ENCODE data around the gene LGR6.

LGR6 gene

GRCh38 chr1:202160377-202160940, 33.1 kb upstream of the LGR6 start, which contains the start of gene PTPN7:
Gene PTPN7, minus strand, starts transcription at chr1:202160602. Its CDS starts 1,200 bp downstream, at chr1:202159402.
- H3K9ac ChIP-seq, result peak within 1 kb of the TSS; percentile 67
- no peaks in the 10 kb centered on the region for H3K36me3 ChIP-seq (ENCODE audit: insufficient read depth)
- peaks cover 13% of the 10 kb centered on the region; the same call in 1 of the 2 replicates for H3K27me3 ChIP-seq (ENCODE audit: insufficient read depth, low read depth)
- H3K79me2 ChIP-seq (ENCODE audit: insufficient read depth, low read depth), result no peaks in the 10 kb centered on the region
- H4K20me1 ChIP-seq (ENCODE audit: insufficient read depth), result no peaks in the 10 kb centered on the region
- peak within 1 kb of the TSS; percentile 36; the same call in 1 of the 2 replicates for H3K4me2 ChIP-seq
- H3K4me3 ChIP-seq (IDR thresholded peaks at IDR 0.05; ENCODE audit: insufficient read depth, low read depth, low read length), result peak within 1 kb of the TSS; percentile 80
- peaks cover 4% of the 10 kb centered on the region for H3K4me1 ChIP-seq (ENCODE audit: low read depth, poor library complexity, severe bottlenecking)
- peak within 1 kb of the TSS; percentile 59 for H3K27ac ChIP-seq
- peak within 1 kb of the TSS; percentile 32; the same call in 1 of the 2 replicates for H2AFZ ChIP-seq (ENCODE audit: low read depth)
- TF ChIP-seq CTCF (conservative IDR thresholded peaks at IDR 0.05; ENCODE audit: low read depth, low read length), result peak; percentile 36; the same call in 1 of the 2 replicates

- Histone ChIP-seq H3K4me1 (ENCODE audit: low read depth, poor library complexity, severe bottlenecking) (peaks cover 4% of the 10 kb centered on the region), H3K4me2 (peak overlapping the region; percentile 26; the same call in 1 of the 2 replicates)
These were observed 32.2 kb upstream of the LGR6 start for GRCh38 chr1:202161151-202162046.

GRCh38 chr1:202162047-202162417, 31.6 kb upstream of the LGR6 start:
- H3K4me2 ChIP-seq, result no peak overlapping the region
- H3K27ac ChIP-seq, result no peak overlapping the region
- no peak for TF ChIP-seq CTCF (conservative IDR thresholded peaks at IDR 0.05; ENCODE audit: low read depth, low read length)
- no peaks in the 10 kb centered on the region for H3K79me2 ChIP-seq (ENCODE audit: insufficient read depth, low read depth)
- no peaks in the 10 kb centered on the region for H3K36me3 ChIP-seq (ENCODE audit: insufficient read depth)
- H3K27me3 ChIP-seq (ENCODE audit: insufficient read depth, low read depth), result peaks cover 13% of the 10 kb centered on the region; the same call in 1 of the 2 replicates
- H2AFZ ChIP-seq (ENCODE audit: low read depth), result no peak overlapping the region
- no peak overlapping the region for H3K9ac ChIP-seq
- H3K4me1 ChIP-seq (ENCODE audit: low read depth, poor library complexity, severe bottlenecking), result peaks cover 4% of the 10 kb centered on the region
- no peaks in the 10 kb centered on the region for H4K20me1 ChIP-seq (ENCODE audit: insufficient read depth)
- H3K4me3 ChIP-seq (IDR thresholded peaks at IDR 0.05; ENCODE audit: insufficient read depth, low read depth, low read length), result no peak overlapping the region

More at GRCh38 chr1:202161151-202162046, 32.2 kb upstream of the LGR6 start:
- H3K36me3 ChIP-seq (ENCODE audit: insufficient read depth), result no peaks in the 10 kb centered on the region
- H4K20me1 ChIP-seq (ENCODE audit: insufficient read depth), result no peaks in the 10 kb centered on the region
- peaks cover 13% of the 10 kb centered on the region; the same call in 1 of the 2 replicates for H3K27me3 ChIP-seq (ENCODE audit: insufficient read depth, low read depth)
- no peaks in the 10 kb centered on the region for H3K79me2 ChIP-seq (ENCODE audit: insufficient read depth, low read depth)
- no peak overlapping the region for H3K4me3 ChIP-seq (IDR thresholded peaks at IDR 0.05; ENCODE audit: insufficient read depth, low read depth, low read length)
- peak overlapping the region; percentile 67; the same call in 1 of the 2 replicates for H3K9ac ChIP-seq
- no peak for TF ChIP-seq CTCF (conservative IDR thresholded peaks at IDR 0.05; ENCODE audit: low read depth, low read length)
- peak overlapping the region; percentile 59; the same call in 1 of the 2 replicates for H3K27ac ChIP-seq
- peak overlapping the region; percentile 32; the same call in 1 of the 2 replicates for H2AFZ ChIP-seq (ENCODE audit: low read depth)

GRCh38 chr1:202162418-202163280, 30.9 kb upstream of the LGR6 start:
- Histone ChIP-seq H3K4me3 (IDR thresholded peaks at IDR 0.05; ENCODE audit: insufficient read depth, low read depth, low read length) (no peak overlapping the region), H3K4me2 (no peak overlapping the region)

More at GRCh38 chr1:202162418-202163280, 30.9 kb upstream of the LGR6 start:
- Histone ChIP-seq H3K27ac (no peak overlapping the region), H3K79me2 (ENCODE audit: insufficient read depth, low read depth) (no peaks in the 10 kb centered on the region), H3K27me3 (ENCODE audit: insufficient read depth, low read depth) (peaks cover 13% of the 10 kb centered on the region; the same call in 1 of the 2 replicates), H2AFZ (ENCODE audit: low read depth) (no peak overlapping the region), H3K36me3 (ENCODE audit: insufficient read depth) (no peaks in the 10 kb centered on the region), H3K9ac (no peak overlapping the region), H4K20me1 (ENCODE audit: insufficient read depth) (no peaks in the 10 kb centered on the region), H3K4me1 (ENCODE audit: low read depth, poor library complexity, severe bottlenecking) (peaks cover 4% of the 10 kb centered on the region)
- TF ChIP-seq CTCF (conservative IDR thresholded peaks at IDR 0.05; ENCODE audit: low read depth, low read length), result no peak
